Activated CD4-positive, alpha-beta T cell treated with anti-CD3 and anti-CD28 coated beads for 36 hours (primary cell): ENCODE data around the gene TIAM2. TPM values are rescaled to one million over a fixed set of nuclear protein-coding genes. Genes with fewer than 3 reads are reported as not detected.

Source experiments
- ATAC-seq: fragments of 200-7000 bp; cut with Tn5 transposase; one replicate; pipeline ENCODE4 v1.10.0; 2021; ENCODE audit warnings: mild to moderate bottlenecking, moderate library complexity
- CTCF ChIA-PET: fragments of 350-600 bp; sonication (Branson Sonifier 250); formaldehyde crosslinking; loops from one replicate; lab custom pipeline; 2021; ENCODE audit warnings: antibody characterized with exemption; lab: Charles Lee
- POLR2A ChIA-PET: fragments of 350-600 bp; sonication (Branson Sonifier 250); formaldehyde crosslinking; loops from one replicate; lab custom pipeline; 2021; ENCODE audit warnings: antibody characterized with exemption, inconsistent platforms; lab: Charles Lee
- DNase-seq: peaks from one replicate; pipeline ENCODE4 v3.0.0-alpha.2; 2020
- H3K27ac Mint-ChIP-seq: one replicate; pipeline ENCODE4 v1.8.0; 2021; ENCODE audit warnings: mixed read lengths
- H3K27me3 Mint-ChIP-seq: one replicate; pipeline ENCODE4 v1.8.0; 2021; ENCODE audit warnings: mixed read lengths
- H3K36me3 Mint-ChIP-seq: one replicate; pipeline ENCODE4 v1.8.0; 2021; ENCODE audit warnings: low read depth, mixed read lengths
- H3K4me1 Mint-ChIP-seq: one replicate; pipeline ENCODE4 v1.8.0; 2021; ENCODE audit warnings: mixed read lengths
- H3K4me3 Mint-ChIP-seq: one replicate; pipeline ENCODE4 v1.8.0; 2021; ENCODE audit warnings: mild to moderate bottlenecking, moderate library complexity, mixed read lengths
- H3K9me3 Mint-ChIP-seq: one replicate; pipeline ENCODE4 v1.8.0; 2021; ENCODE audit warnings: low read depth, mixed read lengths
- intact Hi-C, 2 experiments: fragments of 100-400 bp; cut with DNase I in 1 of 2; cut with micrococcal nuclease in 1 of 2; formaldehyde crosslinking; loops; one replicate each; pipeline versions ENCODE4 v1.14.2 to v1.15.1; 2022 to 2024; cut with DNase I, micrococcal nuclease
- total RNA-seq, 2 experiments: library from RNA; stranded (reverse); gene quantifications; one replicate each; pipeline ENCODE4 v1.2.3, GENCODE V29; 2021

The TIAM2 gene
- total RNA-seq, 2 experiments from 2014 or later, result 10.4 to 12.0 TPM

DNA sequence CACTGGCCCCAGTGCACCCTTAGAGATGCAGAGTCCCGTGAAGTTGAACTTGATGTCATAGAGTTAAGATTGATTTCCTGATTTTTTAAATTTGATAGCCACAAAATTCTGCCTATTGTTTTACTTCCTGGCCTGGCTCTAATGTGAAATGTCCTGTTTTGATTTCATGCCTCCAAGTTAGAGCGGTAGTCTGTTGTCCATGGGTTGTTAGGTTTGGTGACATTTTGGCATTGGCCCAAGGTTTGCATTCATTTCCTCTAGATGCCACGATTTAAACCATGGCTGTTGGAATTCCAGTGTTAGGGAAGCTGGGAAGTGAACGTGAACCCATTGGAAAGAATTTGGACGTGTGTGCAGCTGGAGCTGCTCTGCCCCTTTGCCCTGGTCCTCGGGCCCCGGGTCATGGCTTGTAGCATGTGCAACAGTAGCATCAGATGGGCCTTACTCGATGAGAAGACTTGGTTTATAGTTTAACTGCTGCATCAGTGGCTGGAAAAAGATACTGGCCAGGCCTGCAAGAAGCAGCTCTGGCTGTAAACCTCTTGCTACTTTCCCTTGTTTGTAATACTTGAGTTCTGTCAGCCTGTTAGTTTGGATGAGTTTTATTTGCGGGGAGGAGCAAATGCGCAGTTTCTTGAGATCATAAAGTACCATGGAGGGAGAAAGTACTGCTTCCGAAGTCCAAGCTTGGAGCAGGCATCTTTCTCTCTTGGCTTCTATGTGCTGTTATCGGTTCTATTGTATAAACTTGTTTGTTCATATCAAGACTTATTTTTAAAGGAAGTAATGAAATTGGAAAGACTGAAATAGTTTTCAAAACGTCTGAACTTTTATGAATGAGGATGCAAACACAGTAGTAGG, 147.3 kb downstream of the TIAM2 start:
- H3K4me1 Mint-ChIP-seq, result peaks cover 28% of the 10 kb centered on the region
- POLR2A ChIA-PET, result no interaction called here
- no peak for ATAC-seq
- no peak for DNase-seq
- intact Hi-C loops, result no loop called here
- peak overlapping the region; percentile 65 for H3K4me3 Mint-ChIP-seq
- peaks cover 28% of the 10 kb centered on the region for H3K36me3 Mint-ChIP-seq
- H3K9me3 Mint-ChIP-seq, result no peaks in the 10 kb centered on the region
- CTCF ChIA-PET, result no interaction called here
- H3K27me3 Mint-ChIP-seq, result no peaks in the 10 kb centered on the region
- H3K27ac Mint-ChIP-seq, result peak overlapping the region; percentile 92

DNA sequence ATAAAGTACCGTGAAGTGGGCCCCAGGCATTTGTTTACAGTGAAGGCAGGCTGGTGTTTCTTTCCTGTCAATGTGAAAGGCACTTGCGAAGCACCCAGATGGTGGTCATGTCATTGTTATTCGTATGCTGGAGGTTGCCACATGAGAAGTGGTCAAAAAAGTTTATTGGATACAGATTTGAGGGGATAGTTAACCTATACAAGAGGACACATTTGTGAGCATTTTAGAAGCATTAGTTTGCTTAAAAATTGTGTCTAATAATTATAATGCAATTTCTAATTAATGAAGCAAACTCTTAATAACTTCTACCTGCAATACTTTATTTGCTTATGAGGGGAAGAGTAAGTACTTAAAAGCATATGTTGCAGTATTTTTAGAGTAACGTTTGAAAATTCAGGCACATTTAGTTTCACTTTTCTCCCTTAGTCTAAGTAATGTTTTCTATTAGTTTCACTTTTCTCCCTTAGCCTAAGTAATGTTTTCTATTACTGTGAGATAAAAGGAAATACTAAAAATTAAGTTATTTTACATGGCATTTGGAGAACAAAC, 148.0 kb downstream of the TIAM2 start:
- ChIA-PET CTCF (no interaction called here), POLR2A (no interaction called here)
- ATAC-seq, result peak; percentile 30
- intact Hi-C loops, result no loop called here
- Mint-ChIP-seq H3K27ac (peak overlapping the region; percentile 92), H3K27me3 (no peaks in the 10 kb centered on the region), H3K4me3 (peak overlapping the region; percentile 65), H3K9me3 (no peaks in the 10 kb centered on the region), H3K36me3 (peaks cover 31% of the 10 kb centered on the region), H3K4me1 (peaks cover 32% of the 10 kb centered on the region)
- DNase-seq, result no peak

GRCh38 chr6:155143578-155144106, 148.5 kb downstream of the TIAM2 start:
- peaks cover 36% of the 10 kb centered on the region for H3K4me1 Mint-ChIP-seq
- no peak for DNase-seq
- peaks cover 28% of the 10 kb centered on the region for H3K36me3 Mint-ChIP-seq
- ChIA-PET POLR2A (no interaction called here), CTCF (interaction anchor here (0.7 to 1.8 kb wide), 2 partner anchors 8 to 27 kb away, joined by 3 to 4 read pairs; no protein-coding TSS in a partner anchor)
- intact Hi-C loops, result no loop called here
- peak overlapping the region; percentile 65 for H3K4me3 Mint-ChIP-seq
- ATAC-seq, result no peak
- no peaks in the 10 kb centered on the region for H3K9me3 Mint-ChIP-seq
- no peaks in the 10 kb centered on the region for H3K27me3 Mint-ChIP-seq
- H3K27ac Mint-ChIP-seq, result peak overlapping the region; percentile 92

DNA sequence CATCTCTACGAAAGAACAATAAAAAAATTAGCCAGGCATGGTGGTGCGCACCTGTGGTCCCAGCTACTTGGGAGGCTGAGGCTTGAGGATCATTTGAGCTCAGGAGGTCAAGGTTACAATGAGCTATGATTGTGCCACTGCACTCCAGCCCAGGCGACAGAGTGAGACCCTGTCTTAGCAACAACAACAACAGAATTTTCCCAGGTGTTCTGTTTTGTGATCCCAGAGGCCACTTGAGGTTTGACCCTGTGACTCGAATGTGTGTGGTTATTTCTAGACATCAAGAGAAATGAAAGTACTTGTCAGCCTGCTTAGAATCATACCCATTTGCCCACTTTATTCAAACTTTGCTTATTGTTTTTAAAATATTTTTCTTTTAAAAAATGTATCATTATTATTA, 151.1 kb downstream of the TIAM2 start:
- no peak overlapping the region for H3K27ac Mint-ChIP-seq
- H3K9me3 Mint-ChIP-seq, result no peaks in the 10 kb centered on the region
- intact Hi-C loops, result no loop called here
- POLR2A ChIA-PET, result no interaction called here
- peaks cover 42% of the 10 kb centered on the region for H3K4me1 Mint-ChIP-seq
- H3K36me3 Mint-ChIP-seq, result peaks cover 34% of the 10 kb centered on the region
- H3K4me3 Mint-ChIP-seq, result no peak overlapping the region
- no peaks in the 10 kb centered on the region for H3K27me3 Mint-ChIP-seq
- CTCF ChIA-PET, result no interaction called here
- DNase-seq (no peak), ATAC-seq (no peak)

DNA sequence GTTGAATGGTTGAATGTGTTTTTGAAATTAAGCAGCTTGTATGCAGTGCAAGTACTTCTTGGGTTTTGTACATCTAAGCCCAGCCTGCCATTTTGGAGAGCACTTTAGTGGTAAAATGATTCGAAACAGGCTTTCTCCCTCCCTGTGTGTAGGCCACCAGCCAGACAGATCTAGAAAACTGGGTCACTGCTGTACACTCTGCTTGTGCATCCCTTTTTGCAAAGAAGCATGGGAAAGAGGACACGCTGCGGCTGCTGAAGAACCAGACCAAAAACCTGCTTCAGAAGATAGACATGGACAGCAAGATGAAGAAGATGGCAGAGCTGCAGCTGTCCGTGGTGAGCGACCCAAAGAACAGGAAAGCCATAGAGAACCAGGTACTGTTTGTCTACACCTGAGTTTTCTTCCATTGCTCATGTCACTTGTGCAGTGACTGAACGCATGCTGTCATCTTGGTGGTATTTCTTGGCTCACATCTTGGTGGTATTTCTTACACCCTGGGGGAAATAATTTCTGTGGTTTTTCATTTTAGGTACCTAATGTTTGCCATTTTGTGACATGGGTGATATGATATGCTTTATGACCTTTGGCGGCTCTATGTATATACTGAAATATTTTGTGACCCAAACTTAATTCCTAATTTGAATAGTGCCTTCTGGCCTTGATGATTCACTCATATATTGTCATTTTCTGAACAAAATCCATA, 153.0 kb downstream of the TIAM2 start:
- Mint-ChIP-seq H3K4me1 (peaks cover 42% of the 10 kb centered on the region), H3K9me3 (no peaks in the 10 kb centered on the region), H3K4me3 (no peak overlapping the region), H3K27ac (peak overlapping the region; percentile 5), H3K36me3 (peaks cover 32% of the 10 kb centered on the region), H3K27me3 (no peaks in the 10 kb centered on the region)
- ChIA-PET POLR2A (no interaction called here), CTCF (interaction anchor here (0.6 kb wide), 3 partner anchors 20 to 31 kb away, joined by 3 to 4 read pairs (median 3); no protein-coding TSS in a partner anchor)
- intact Hi-C loops, result no loop called here
- no peak for DNase-seq
- no peak for ATAC-seq

GRCh38 chr6:155150967-155151671, 156.0 kb downstream of the TIAM2 start:
- CTCF ChIA-PET, result interaction anchor here (0.5 to 1.1 kb wide), 2 partner anchors 14 to 20 kb away, joined by 3 to 5 read pairs; no protein-coding TSS in a partner anchor
- DNase-seq (no peak), ATAC-seq (no peak)
- Mint-ChIP-seq H3K27ac (no peak overlapping the region), H3K9me3 (no peaks in the 10 kb centered on the region), H3K4me1 (peaks cover 56% of the 10 kb centered on the region), H3K4me3 (no peak overlapping the region), H3K36me3 (peaks cover 29% of the 10 kb centered on the region), H3K27me3 (no peaks in the 10 kb centered on the region)
- intact Hi-C loops, result loop anchor here in 1 of 2 experiments (5.0 to 10.0 kb wide), 4 partner anchors 154 to 906 kb away; partner anchors contain the start of genes IPCEF1 and TIAM2
- POLR2A ChIA-PET, result no interaction called here

DNA sequence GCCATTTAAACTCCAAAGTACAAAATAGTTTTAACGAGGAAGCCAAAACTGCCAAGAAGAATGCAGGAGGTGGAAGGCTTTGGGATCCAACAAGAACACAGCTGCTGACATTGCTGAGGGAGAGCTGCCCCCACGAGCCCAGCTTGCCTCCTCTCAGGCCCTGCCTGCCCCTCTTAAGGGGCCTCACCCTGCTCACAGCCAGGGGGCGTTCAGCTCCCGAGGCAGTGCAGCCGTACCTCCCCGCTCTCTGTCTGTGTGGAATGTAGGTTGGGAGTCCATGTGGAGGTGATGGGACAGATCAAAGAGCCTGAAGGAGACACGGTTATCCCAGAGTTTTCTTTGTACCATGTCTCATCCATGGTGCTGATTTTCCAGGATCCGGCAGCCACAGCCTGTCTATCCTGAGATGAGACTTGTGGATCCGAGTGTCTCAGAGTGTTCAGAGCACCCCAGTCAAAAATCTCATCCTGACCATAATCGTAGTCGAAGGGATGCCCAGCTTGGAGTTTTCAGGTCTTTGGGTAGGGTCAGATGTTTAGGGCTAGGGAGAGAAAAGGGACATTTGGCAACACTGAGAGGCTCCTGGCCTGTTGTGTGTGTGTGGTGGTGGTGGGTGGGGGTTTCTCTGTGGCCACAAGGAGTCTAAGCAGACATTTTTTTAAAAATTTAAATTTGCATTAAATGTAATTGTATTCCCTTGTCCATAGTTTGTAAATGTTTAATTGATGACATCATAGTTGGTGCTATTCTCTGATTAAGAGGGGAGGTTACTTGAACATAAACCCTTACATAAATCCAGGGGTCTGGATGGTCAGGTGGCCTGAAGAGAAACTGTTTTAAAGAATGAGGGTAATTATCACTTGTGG, 157.3 kb downstream of the TIAM2 start:
- Mint-ChIP-seq H3K4me3 (no peak overlapping the region), H3K27ac (peak overlapping the region; percentile 90), H3K27me3 (peaks cover 3% of the 10 kb centered on the region), H3K36me3 (peaks cover 32% of the 10 kb centered on the region), H3K9me3 (no peaks in the 10 kb centered on the region), H3K4me1 (peaks cover 68% of the 10 kb centered on the region)
- ATAC-seq, result no peak
- ChIA-PET POLR2A (interaction anchor here (0.6 to 2.0 kb wide), 2 partner anchors 19 to 34 kb away, joined by 3 to 32 read pairs; no protein-coding TSS in a partner anchor), CTCF (interaction anchor here (0.7 to 2.7 kb wide), 2 partner anchors 19 to 1585 kb away, joined by 3 to 26 read pairs; no protein-coding TSS in a partner anchor)
- DNase-seq, result no peak
- intact Hi-C loops, result loop anchor here in 1 of 2 experiments (5.0 to 10.0 kb wide), 4 partner anchors 155 to 908 kb away; partner anchors contain the start of genes IPCEF1 and TIAM2

DNA sequence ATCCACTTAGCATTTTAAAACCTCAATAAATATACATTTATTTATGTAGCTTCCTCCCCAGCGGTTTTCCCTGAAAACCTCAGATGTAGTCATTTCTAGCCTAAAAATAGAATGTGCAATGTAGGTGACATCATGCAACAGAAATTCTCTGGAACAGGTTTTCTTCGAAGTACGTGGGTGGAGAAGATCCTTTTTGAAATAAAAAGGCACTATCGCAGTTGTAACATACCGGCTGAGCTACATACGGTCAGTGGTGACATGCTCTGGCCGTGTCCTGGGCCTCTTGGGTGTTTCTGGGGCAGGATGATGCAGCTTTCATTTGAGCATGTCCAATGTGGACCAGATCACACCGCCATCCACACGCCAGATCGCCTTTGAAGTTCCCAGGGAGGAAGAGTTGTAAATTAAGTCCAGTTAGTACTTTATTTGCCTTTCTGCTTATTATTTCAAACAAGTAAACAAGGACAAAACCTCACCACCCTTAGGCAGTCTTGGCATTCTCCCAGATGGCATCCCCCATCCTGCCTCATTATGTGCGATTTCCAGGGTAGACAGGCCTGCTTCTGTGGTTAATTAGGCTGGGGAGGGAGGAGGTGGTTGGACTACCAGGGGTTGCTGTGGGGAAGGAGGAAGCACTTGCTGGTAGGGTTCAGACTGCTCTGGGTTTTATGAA, 159.2 kb downstream of the TIAM2 start:
- POLR2A ChIA-PET, result interaction anchor here (0.6 to 2.0 kb wide), 4 partner anchors 17 to 104 kb away, joined by 3 to 32 read pairs (median 4); no protein-coding TSS in a partner anchor
- intact Hi-C loops, result loop anchor here (1.0 to 10.0 kb wide), 9 partner anchors 17 to 909 kb away; partner anchors contain the start of genes IPCEF1 (in 1 of the 2) and TIAM2 (in 1 of the 2)

GRCh38 chr6:155155787-155156447, 160.8 kb downstream of the TIAM2 start:
- peak overlapping the region; percentile 91 for H3K27ac Mint-ChIP-seq
- intact Hi-C loops, result loop anchor here (2.0 to 10.0 kb wide), 4 partner anchors 25 to 911 kb away; partner anchors contain the start of gene IPCEF1 (in 1 of the 2)
- H3K4me1 Mint-ChIP-seq, result peaks cover 79% of the 10 kb centered on the region
- peaks cover 31% of the 10 kb centered on the region for H3K36me3 Mint-ChIP-seq
- ChIA-PET CTCF (no interaction called here), POLR2A (no interaction called here)
- H3K4me3 Mint-ChIP-seq, result peak overlapping the region; percentile 18
- peaks cover 3% of the 10 kb centered on the region for H3K27me3 Mint-ChIP-seq
- ATAC-seq, result peak; percentile 42
- H3K9me3 Mint-ChIP-seq, result peaks cover 11% of the 10 kb centered on the region
- DNase-seq, result no peak

More for the DNA sequence above, 159.2 kb downstream of the TIAM2 start:
- CTCF ChIA-PET, result interaction anchor here (0.9 to 2.7 kb wide), 6 partner anchors 9 to 47 kb away, joined by 3 to 26 read pairs (median 4); no protein-coding TSS in a partner anchor
- DNase-seq (peak; percentile 62), ATAC-seq (peak; percentile 61)
- Mint-ChIP-seq H3K27me3 (peaks cover 3% of the 10 kb centered on the region), H3K9me3 (no peaks in the 10 kb centered on the region), H3K4me3 (peak overlapping the region; percentile 35), H3K4me1 (peaks cover 78% of the 10 kb centered on the region), H3K36me3 (peaks cover 26% of the 10 kb centered on the region), H3K27ac (peak overlapping the region; percentile 91)
